ENCODE measurements around the gene BAHD1.

Gene BAHD1

DNA sequence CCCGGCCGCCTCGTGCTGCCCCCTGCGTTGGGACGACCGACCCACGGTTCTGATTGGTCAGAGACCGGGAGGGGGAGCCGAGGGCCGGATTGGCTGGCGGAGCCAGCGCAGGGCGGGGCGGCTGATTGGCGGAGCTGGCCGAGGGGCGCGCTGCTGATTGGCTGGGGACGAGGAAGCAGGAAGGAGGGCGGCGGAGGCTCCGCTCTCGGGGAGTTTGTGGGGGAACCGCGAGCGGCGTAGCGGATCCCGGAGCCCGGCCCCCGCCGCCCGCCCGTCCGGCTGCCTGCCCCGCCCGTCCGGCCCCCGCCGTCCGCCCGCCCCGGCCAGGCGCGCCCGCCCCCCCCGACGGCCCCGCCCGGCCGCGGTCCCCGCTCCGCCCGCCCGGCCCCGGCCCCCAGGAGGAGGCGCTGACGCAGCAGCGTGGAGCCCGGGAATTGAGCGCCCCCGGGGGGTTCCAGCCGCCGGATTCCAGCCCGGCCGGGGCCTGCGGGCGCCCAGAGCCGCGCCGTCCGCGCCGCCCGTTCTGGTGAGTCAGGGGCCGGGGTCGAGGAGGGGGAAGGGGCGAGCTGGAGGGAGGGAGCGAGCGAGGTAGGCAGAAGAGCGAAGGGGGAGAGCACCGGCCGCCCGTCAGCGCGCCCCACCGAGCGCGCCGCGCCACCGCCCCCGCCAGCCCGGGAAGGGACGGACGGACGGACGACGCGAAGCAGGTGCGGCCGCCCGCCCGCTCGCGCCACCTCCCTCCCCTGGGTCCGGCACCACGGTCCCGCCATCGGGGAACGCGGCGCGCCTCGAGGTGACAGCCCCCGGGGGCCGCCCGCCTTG lies at the start of gene BAHD1:
TSS of gene BAHD1 (plus strand) at position 211 of the 822 bp plus-strand sequence. CDS start 17,512 bp downstream, outside the sequence.
- peak; percentile 95 for DNase-seq (ENCODE audit: low spot score)

GRCh38 chr15:40392986-40393948 lies 47.5 kb upstream of the BAHD1 start:
- DNase-seq (ENCODE audit: low spot score), result no peak

DNA sequence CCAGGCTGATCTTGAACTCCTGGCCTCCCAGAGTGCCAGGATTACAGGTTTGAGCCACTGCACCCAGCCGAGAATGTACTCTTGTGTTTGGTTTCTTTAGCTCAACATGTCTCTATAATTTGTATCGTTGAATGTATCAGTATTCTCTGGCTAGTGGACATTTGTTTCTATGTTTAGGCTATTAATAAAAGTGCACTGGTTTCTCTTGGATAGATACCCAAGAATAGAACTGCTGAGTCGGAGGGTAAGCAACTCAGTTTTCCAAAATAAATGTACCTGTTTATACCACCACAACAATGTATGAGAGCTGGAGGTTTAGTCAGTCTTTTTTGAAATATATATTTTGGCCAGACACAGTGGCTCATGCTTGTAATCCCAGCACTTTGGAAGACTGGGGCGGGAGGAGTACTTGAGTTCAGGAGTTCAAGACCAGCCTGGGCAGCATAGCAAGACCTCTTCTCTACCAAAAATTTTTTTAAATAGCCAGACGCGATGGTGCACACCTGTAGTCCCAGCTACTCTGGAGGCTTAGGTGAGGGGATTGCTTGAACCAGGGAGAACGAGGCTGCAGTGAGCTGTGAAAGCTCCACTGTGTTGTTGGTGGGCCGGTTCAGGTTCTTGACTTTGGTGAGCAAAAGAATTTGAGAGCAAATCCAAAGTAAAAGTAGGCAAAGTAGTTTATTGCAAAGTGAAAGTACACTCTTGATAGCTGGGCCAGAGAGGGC lies 42.9 kb upstream of the BAHD1 start:
- no peak for DNase-seq (ENCODE audit: low spot score)

DNA sequence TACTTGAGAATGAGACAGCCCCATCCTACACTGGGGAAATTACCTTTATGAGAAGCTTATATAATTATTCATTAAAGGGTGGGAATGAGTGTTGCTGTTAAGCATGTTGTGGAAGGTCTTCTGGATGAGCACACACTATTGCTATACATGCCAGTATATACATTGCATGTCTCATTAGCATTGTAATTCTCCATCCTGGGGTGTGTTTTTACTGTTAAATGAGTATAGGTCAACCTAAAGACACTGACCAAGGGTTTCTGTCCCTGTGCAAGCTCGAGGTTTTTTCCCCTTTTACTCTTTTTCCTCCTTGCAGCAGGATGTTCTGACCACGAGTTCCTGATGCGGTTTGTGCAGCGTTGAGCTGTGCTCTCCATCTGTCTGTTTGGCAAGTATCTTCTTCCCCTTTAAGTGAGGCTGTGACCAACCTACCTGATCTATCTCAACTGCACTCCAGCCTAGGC lies 42.3 kb upstream of the BAHD1 start:
- DNase-seq (ENCODE audit: low spot score), result no peak

DNA sequence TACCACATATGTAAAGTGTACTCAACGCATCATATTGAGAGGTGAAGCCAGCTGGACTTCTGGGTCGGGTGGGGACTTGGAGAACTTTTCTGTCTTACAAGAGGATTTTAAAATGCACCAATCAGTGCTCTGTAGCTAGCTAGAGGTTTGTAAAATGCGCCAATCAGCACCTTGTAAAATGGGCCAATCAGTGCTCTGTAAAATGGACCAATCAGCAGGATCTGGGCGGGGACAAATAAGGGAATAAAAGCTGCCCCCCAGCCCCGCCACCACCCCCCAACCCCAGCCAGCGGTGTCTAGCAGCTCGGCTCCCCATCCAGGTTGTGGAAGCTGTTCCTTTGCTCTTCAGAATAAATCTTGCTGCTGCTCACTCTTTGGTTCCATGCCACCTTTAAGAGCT lies 41.4 kb upstream of the BAHD1 start:
- DNase-seq (ENCODE audit: low spot score), result no peak

- DNase-seq (ENCODE audit: low spot score), result peak; percentile 97
Measured at GRCh38 chr15:40405501-40406381, 35.0 kb upstream of the BAHD1 start, which contains the start of gene IVD. TSS of gene IVD (plus strand) at chr15:40405795. CDS start at chr15:40405828, 33 bp downstream.

- DNase-seq (ENCODE audit: low spot score), result no peak
Measured at GRCh38 chr15:40407330-40407990, 33.3 kb upstream of the BAHD1 start.

DNA sequence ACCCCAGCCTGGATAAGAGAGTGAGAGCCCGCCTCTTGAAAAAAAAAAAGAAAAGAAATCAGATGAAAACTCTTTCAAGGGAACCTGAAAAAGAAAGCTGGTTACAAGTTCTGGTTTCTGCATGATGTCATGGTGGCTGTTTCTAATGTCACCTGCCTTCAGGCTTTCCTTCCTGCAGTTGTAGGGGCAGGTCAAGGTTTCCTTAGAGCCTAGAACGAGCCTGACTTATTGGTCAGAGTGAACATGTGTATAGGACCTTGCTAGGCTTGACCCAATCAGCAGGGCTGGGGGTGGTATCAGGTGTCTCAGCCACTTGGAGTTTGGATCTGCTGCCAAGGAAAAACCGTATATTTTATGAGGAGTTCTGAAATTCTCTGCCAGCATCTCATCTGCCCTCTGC lies 31.4 kb upstream of the BAHD1 start:
- DNase-seq (ENCODE audit: low spot score), result no peak

DNA sequence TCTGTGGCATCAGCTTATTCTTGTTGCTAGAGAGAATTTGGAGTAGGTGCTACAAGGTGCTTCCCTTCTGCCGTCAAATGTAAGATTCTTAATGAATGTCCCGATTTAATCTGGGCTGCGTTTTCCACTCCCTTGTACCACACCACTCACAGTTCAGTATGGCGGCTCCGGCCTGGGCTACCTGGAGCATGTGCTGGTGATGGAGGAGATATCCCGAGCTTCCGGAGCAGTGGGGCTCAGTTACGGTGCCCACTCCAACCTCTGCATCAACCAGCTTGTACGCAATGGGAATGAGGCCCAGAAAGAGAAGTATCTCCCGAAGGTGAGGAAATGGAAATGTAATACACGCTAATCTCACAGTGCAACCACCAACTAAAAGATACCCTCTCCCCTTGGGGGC lies 30.3 kb upstream of the BAHD1 start:
- DNase-seq (ENCODE audit: low spot score), result no peak

DNA sequence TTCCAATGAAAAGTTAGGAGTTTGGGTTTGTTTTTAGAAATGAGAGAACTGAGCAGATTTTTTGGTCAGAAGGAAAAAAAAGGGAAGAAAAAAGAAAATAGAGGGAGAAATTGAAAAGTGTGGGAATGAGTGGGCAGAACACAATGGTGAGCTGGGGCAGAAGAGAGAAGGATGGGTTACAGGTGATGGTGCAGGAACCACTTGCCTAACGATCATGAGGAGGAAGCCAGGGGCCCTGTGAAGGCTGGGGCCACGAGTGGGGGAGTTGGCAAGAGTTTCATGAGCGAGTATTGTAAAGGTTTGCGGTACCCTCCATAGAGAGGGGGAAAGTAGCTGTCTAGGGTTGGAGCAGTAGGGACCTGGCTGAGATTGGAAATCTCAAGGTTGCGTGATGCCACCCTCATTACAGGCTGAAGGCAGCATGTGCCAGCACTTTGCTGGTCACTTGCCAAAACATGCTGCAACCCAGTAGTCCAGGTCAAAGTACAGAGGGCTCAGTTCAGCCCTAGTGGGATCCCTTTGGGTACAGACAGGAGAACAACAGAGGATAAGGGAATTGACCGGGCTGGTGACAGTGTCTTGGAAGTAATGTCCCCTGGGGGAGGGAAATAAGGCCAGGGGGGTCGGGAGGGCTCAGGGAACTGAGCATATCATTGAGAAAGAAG lies 28.5 kb upstream of the BAHD1 start:
- DNase-seq (ENCODE audit: low spot score), result no peak

GRCh38 chr15:40413036-40413435 lies 27.7 kb upstream of the BAHD1 start:
- DNase-seq (ENCODE audit: low spot score), result no peak

DNA sequence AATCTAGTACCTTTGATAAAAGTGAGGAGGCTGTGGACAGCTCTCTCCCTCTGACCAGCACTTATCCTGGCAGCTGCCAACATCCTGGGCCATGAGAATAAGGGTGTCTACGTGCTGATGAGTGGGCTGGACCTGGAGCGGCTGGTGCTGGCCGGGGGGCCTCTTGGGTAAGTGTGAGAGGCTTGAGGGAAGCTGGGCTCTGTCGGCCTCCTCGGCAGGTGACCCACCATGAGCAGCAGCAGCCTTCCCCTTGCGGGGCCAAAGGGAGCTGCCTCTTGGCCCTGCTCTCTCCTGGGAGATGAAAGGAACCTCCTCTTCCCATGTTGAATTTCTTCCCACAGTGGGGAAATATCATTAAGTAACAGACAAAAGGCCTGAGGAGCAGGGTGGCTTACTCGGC lies 25.9 kb upstream of the BAHD1 start:
- DNase-seq (ENCODE audit: low spot score), result no peak

GRCh38 chr15:40415226-40415625 lies 25.5 kb upstream of the BAHD1 start:
- no peak for DNase-seq (ENCODE audit: low spot score)

GRCh38 chr15:40416056-40416455 lies 24.7 kb upstream of the BAHD1 start:
- no peak for DNase-seq (ENCODE audit: low spot score)

- no peak for DNase-seq (ENCODE audit: low spot score)
Measured at GRCh38 chr15:40418126-40418525, 22.6 kb upstream of the BAHD1 start.

DNA sequence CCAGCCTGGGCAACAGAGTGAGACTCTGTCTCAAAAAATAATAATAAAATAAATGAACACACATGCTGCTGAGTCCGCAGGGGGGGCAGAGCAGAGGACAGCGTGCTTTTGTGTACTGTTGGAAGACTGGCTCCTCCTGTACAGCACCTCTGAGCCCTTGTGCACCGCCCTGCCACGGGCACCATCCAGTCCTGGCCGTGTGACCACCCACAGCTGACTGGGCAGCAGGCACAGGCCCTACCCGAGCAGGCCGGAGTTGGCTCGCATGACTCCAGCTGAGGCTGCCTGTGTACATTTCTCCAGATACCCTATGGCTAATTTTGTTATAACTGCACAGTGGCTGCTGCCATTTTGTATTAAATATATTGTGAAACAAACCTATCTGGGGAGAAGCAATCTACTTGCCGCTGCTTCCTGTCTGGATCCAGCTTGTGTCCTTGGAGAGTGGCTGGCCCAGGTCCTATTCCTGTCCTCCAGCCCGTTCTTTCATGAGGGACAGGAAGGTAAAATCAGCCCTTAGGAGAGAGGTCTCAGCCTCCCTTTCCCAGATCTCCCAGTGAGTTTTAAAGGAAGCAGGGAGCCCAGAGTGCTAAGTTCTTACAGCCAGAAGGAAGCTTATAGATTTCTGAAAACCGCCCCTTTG lies 20.6 kb upstream of the BAHD1 start:
- DNase-seq (ENCODE audit: low spot score), result no peak

DNA sequence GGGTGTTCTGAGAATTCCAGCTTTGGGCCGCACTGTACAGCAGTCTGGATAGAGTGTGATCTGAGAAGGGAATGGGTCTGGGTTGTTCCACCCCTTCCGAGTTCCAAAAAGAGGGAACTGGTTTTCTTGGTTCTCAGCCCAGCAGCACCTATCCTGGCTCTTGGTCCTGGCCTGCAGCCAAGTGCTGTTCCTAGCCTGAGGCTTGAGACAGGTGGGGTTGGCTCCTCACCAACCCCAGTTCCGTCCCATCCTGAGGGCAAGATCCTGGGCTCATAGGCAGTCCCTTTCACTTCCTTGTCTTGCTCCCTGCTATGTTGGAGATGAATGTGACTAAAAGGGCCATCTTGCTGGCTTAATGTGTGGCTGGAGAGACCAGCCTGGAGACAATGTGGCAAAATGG lies 20.0 kb upstream of the BAHD1 start:
- peak; percentile 61 for DNase-seq (ENCODE audit: low spot score)

DNA sequence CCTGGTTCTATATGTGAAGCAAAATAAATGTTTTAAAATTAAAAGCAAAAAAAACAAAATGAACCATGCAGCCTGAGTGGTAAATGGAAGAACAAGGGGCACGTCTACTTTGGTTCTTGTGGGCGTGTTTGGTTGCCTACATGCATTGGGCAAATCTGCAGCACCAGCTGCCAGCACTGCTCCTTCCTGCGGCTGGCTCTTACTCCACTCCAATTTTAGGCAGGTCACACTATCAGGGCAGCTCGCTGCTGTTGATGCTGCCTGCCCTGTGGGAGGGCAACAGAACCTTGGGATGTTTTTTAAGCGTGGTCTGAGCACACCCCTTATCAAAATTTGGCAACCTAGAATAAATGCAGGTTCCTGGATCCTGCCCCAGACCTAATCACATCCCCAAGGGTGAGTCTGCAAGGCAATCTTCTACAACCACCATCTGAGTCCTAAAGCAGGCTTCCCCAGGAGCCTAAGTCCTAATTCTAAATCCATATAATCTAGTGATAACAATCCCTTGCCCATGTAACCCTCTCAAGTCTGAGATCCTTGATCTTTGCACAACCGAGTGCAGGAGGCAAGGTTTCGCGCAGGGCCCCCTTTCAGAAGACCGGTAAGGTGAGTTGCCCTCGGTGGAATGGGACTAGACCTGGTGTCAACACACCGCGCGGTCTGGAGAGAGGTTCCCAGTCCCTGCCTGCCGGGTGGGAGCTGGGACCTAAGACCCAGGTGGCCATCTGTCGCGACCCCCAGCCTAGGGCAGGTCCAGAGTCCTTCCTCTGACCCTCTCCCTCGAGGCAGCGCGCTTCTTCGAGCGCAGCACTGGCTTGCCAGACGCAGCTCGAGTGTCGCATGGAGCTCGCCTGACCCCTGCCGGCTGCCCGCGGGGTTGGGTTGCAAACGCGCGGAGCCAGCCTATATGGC lies 19.3 kb upstream of the BAHD1 start:
- peak; percentile 75 for DNase-seq (ENCODE audit: low spot score)
